GM18498 (cell line): ENCODE data around the gene VPS13C.

Experiments
- ATAC-seq: cut with Tn5 transposase; IDR thresholded peaks from one replicate; pipeline ENCODE4 v1.9.1; 2021; ENCODE audit warnings: mild to moderate bottlenecking, moderate library complexity; ENCODE audit not compliant: unreplicated experiment

The VPS13C gene

DNA sequence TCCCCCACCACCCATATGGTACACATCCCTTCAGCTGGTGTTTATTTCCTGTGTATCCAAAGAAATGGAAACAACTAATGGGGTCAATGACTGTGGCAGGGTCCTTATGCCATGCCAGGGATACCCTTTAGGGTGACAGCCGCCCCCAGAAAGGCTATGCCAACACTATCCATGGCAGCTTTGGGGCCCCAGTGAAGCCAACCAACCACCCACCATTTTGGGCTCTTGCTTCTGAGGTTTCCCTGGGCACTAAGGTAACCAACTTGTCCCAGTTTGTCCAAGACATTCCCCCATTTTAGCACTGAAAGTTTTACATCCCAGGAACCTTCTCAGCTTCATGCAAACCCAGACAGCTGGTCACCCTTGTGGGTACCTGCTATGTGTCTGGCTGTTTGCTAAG lies 233.1 kb downstream of the VPS13C start:
- no peak for ATAC-seq

DNA sequence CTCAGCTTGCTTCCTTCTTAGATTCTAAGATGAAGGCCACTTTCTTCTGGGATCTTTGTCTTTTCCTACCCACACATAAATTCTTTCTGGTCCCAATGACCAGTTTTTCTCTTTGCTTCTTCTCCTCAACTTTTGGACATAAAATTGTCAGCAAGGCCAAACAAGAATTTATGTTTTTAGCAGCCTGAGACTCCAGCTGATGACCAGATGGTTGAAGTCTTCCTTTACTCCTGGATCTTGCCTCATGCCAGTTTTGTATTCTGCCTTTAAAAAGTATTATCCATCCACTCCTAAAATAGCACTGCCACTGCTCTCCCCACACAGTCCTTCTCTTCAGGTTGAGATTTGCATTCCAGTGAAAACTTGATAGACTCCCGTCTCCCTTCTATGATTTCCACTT lies 236.0 kb downstream of the VPS13C start:
- no peak for ATAC-seq

GRCh38 chr15:61822511-61822910 lies 237.7 kb downstream of the VPS13C start:
- ATAC-seq, result no peak

- ATAC-seq, result no peak
These were observed 239.3 kb downstream of the VPS13C start for GRCh38 chr15:61820951-61821350.

- no peak for ATAC-seq
These were observed 240.0 kb downstream of the VPS13C start for GRCh38 chr15:61820212-61820611.

- ATAC-seq, result no peak
These were observed 240.9 kb downstream of the VPS13C start for GRCh38 chr15:61819386-61819785.

- no peak for ATAC-seq
These were observed 241.4 kb downstream of the VPS13C start for GRCh38 chr15:61818801-61819200.

GRCh38 chr15:61816856-61817255 lies 243.4 kb downstream of the VPS13C start:
- ATAC-seq, result no peak

DNA sequence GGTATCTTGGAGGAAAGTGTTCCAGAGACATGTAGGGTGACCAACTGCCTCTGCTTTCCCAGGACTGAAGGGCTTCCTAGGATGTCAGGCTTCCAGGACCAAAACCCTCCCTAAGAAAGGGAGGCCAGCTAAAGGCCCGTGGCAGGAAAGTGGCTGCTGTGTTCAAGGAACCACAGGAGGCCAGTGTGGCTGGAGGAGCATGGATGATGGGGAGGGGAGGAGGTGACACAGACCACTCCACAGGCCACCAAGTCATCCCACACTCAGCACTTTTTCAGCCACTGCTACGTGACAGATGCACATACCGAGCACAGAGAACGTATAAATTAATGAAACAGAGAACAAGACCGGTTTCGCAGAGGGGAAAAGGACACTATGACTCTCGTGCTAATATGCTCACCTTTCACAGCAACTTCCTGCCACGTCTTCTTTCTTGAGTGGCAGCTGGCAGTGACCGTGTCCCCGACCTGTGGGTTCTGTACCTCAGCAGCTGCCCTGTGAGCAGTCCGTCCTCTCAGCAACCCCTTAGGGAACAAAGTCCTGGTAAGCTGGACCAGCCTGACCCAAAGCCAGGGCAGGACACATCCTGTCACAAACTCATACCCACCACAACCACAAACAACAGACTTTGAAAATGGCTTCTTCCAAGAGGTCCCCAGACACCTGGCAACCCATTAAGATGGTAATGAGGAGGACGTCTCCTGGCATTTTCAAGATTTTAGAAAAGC lies 244.7 kb downstream of the VPS13C start:
- no peak for ATAC-seq

- ATAC-seq, result no peak
These were observed 247.8 kb downstream of the VPS13C start for GRCh38 chr15:61812476-61812875.

GRCh38 chr15:61811952-61812351 lies 248.3 kb downstream of the VPS13C start:
- ATAC-seq, result no peak

DNA sequence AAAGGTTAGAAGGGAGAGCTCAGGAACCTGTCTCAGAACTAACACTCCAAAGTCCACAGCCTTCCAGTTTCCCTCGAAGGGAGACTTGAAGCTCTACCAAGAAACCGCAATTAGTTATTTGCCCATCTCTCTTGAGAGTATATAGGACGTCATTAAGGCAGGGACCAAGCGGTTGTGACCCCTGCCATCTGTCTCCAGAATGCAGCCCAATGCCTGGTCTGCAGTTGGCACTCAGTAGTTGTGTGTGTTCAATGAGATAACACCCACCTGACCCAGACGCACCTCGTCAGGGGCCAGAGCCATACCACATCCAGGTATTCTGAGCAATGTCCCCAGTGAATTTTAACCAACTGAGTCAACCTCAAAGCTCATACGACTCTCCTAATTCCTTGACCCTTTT lies 251.0 kb downstream of the VPS13C start:
- no peak for ATAC-seq

GRCh38 chr15:61807281-61807929 lies 252.8 kb downstream of the VPS13C start:
- no peak for ATAC-seq
